WTC11 (cell line): ENCODE results near the gene ZNF609.

Experiments
- ATF3 ChIP-seq: sonication (generic); formaldehyde crosslinking; conservative IDR thresholded peaks from 2 replicates; pipeline ENCODE4 v1.8.1; 2022; ENCODE audit warnings: mild to moderate bottlenecking, missing genetic modification reagents
- ATF6 ChIP-seq: sonication (generic); formaldehyde crosslinking; IDR thresholded peaks from 2 replicates; pipeline ENCODE4 v1.8.1; 2023; ENCODE audit warnings: mild to moderate bottlenecking, missing genetic modification reagents
- CREB1 ChIP-seq: sonication (generic); formaldehyde crosslinking; IDR thresholded peaks from 2 replicates; pipeline ENCODE4 v1.8.0; 2023; ENCODE audit warnings: mild to moderate bottlenecking, missing genetic modification reagents
- CTCF ChIP-seq: fragments of 200-600 bp; IDR thresholded peaks from 2 replicates; pipeline ENCODE4 v1.8.0; 2022; ENCODE audit warnings: antibody characterized with exemption
- E2F5 ChIP-seq: sonication (generic); formaldehyde crosslinking; IDR thresholded peaks from 2 replicates; pipeline ENCODE4 v1.8.1; 2022; ENCODE audit warnings: mild to moderate bottlenecking, moderate library complexity, missing genetic modification reagents
- ESRRA ChIP-seq: sonication (generic); formaldehyde crosslinking; IDR thresholded peaks from 2 replicates; pipeline ENCODE4 v1.8.1; 2022; ENCODE audit warnings: mild to moderate bottlenecking, missing genetic modification reagents, borderline replicate concordance
- FOXJ3 ChIP-seq: sonication (generic); formaldehyde crosslinking; IDR thresholded peaks from 2 replicates; pipeline ENCODE4 v1.9.0; 2021; ENCODE audit warnings: missing genetic modification reagents, mild to moderate bottlenecking, borderline replicate concordance
- NR2C2 ChIP-seq: sonication (generic); formaldehyde crosslinking; IDR thresholded peaks from 2 replicates; pipeline ENCODE4 v1.8.0; 2022; ENCODE audit warnings: mild to moderate bottlenecking, missing genetic modification reagents
- RELA ChIP-seq: sonication (generic); formaldehyde crosslinking; IDR thresholded peaks from 2 replicates; pipeline ENCODE4 v1.8.1; 2022; ENCODE audit warnings: missing genetic modification reagents, mild to moderate bottlenecking, borderline replicate concordance
- SP1 ChIP-seq: sonication (generic); formaldehyde crosslinking; conservative IDR thresholded peaks from 2 replicates; pipeline ENCODE4 v1.8.1; 2022; ENCODE audit warnings: missing genetic modification reagents
- ZBTB43 ChIP-seq: sonication (generic); formaldehyde crosslinking; IDR thresholded peaks from 2 replicates; pipeline ENCODE4 v1.8.1; 2023; ENCODE audit warnings: mild to moderate bottlenecking, missing genetic modification reagents
- ZNF121 ChIP-seq: sonication (generic); formaldehyde crosslinking; IDR thresholded peaks from 2 replicates; pipeline ENCODE4 v1.8.0; 2023; ENCODE audit warnings: missing genetic modification reagents
- ZNF138 ChIP-seq: sonication (generic); formaldehyde crosslinking; conservative IDR thresholded peaks from 2 replicates; pipeline ENCODE4 v1.8.1; 2022; ENCODE audit warnings: mild to moderate bottlenecking, moderate library complexity, missing genetic modification reagents

GRCh38 chr15:64422697-64423096, 37.7 kb upstream of the ZNF609 start:
- TF ChIP-seq ZNF121 (no peak), FOXJ3 (CRISPR knock-in tag) (no peak), CTCF (no peak), RELA (no peak), ZBTB43 (CRISPR knock-in tag) (no peak), ATF3 (no peak), ZNF138 (CRISPR knock-in tag) (no peak), ATF6 (CRISPR knock-in tag) (no peak), NR2C2 (CRISPR knock-in tag) (no peak), CREB1 (CRISPR knock-in tag) (no peak), E2F5 (CRISPR knock-in tag) (no peak), ESRRA (CRISPR knock-in tag) (no peak), SP1 (CRISPR knock-in tag) (no peak)
